ENCODE data around the gene FSD1L. TPM values are rescaled to one million over a fixed set of nuclear protein-coding genes. Genes with fewer than 3 reads are reported as not detected.
"Not testable (repeated sequence)": the region's sequence is repeated elsewhere in the genome, so short reads cannot be mapped to it uniquely, and the experiment has no call there.

FSD1L gene
- total and polyA plus RNA-seq, 3 donors from 2014 or later: 9.1 to 12.2 (median 9.4) TPM

DNA sequence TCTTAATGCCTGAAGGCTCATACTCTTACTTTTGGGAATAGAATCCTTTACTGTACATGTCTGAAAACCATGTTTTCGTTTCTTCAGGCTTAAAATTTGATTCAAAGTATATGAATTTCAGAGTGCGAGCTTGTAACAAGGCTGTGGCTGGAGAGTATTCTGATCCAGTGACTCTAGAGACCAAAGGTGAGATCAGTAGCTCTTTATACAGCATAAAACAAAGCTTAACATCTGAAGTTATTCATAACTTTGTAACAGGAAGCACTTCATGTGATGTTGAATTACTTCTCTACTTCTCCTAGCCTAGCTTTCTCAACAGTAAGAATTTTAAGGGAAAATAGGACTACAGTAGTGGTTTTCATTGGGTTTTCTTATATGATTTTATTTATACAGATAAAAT lies 60.7 kb downstream of the FSD1L start:
- no peaks in the 10 kb centered on the region for H3K36me3 ChIP-seq (ENCODE audit: low read depth, missing control alignments)
- no peak for TF ChIP-seq POLR2A (IDR thresholded peaks at IDR 0.05)
- TF ChIP-seq, protein P1, sequence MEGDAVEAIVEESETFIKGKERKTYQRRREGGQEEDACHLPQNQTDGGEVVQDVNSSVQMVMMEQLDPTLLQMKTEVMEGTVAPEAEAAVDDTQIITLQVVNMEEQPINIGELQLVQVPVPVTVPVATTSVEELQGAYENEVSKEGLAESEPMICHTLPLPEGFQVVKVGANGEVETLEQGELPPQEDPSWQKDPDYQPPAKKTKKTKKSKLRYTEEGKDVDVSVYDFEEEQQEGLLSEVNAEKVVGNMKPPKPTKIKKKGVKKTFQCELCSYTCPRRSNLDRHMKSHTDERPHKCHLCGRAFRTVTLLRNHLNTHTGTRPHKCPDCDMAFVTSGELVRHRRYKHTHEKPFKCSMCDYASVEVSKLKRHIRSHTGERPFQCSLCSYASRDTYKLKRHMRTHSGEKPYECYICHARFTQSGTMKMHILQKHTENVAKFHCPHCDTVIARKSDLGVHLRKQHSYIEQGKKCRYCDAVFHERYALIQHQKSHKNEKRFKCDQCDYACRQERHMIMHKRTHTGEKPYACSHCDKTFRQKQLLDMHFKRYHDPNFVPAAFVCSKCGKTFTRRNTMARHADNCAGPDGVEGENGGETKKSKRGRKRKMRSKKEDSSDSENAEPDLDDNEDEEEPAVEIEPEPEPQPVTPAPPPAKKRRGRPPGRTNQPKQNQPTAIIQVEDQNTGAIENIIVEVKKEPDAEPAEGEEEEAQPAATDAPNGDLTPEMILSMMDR (IDR thresholded peaks at IDR 0.05): no peak
- no peaks in the 10 kb centered on the region for H3K9me3 ChIP-seq
- H3K27ac ChIP-seq: no peak overlapping the region
- WGBS, 2 donors: 91 to 98% methylated on average over 2 of the region's 2 CpGs
- intact Hi-C loops (cut with DNase I; ENCODE audit: low total_unique reads): no loop called here
- no peaks in the 10 kb centered on the region for H3K4me1 ChIP-seq
- H3K27me3 ChIP-seq: no peaks in the 10 kb centered on the region
- no peak overlapping the region for H3K4me3 ChIP-seq
- no peak for DNase-seq

DNA sequence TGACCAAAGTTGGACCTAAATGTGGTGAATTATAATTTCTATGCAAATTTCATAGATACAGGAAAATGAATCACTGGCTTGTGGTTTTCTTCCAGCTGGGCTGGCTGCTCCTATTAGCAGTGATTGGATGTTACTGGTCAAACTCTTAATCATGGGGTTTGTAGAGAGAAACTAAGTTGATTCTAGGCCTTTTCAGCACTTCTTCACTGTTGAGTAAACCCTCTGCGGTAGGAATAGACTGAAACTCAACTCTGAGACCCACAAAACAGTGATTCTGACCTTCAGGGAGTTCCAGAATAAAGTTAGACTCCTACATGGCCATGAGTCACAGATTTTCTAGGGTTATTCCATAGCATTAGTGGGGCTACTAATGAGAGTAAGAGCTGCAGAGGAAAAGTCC lies 62.2 kb downstream of the FSD1L start:
- intact Hi-C loops (cut with DNase I; ENCODE audit: low total_unique reads): no loop called here
- no peaks in the 10 kb centered on the region for H3K27me3 ChIP-seq
- no peaks in the 10 kb centered on the region for H3K36me3 ChIP-seq (ENCODE audit: low read depth, missing control alignments)
- H3K4me3 ChIP-seq: no peak overlapping the region
- no peak for DNase-seq
- H3K4me1 ChIP-seq: no peaks in the 10 kb centered on the region
- WGBS, 2 donors: 84 to 93% methylated on average over 1 of the region's 1 CpG
- no peak overlapping the region for H3K27ac ChIP-seq
- no peaks in the 10 kb centered on the region for H3K9me3 ChIP-seq
- TF ChIP-seq POLR2A (IDR thresholded peaks at IDR 0.05): no peak
- TF ChIP-seq, protein P1 (IDR thresholded peaks at IDR 0.05): no peak

DNA sequence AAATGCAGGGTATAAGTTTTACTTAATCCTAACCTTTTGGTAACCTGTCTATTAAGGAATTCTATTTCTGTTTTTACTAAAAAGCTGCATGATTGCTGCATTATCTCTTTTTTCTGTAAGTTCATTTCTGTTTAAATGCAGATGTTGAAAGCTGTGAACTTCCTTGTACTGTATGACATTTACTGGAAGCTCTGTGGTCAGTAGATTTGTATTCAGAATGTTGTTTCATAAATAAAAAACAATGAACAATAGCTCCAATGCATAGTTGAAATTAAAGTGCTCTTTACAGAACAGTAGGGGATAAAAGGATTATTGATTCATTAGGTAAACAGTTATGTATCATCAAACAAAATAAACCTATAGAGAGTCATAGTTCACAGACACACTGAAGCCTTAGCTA lies 63.6 kb downstream of the FSD1L start:
- Histone ChIP-seq H3K27me3 (no peaks in the 10 kb centered on the region), H3K9me3 (no peaks in the 10 kb centered on the region), H3K4me3 (no peak overlapping the region), H3K4me1 (no peaks in the 10 kb centered on the region), H3K36me3 (ENCODE audit: low read depth, missing control alignments) (no peaks in the 10 kb centered on the region), H3K27ac (no peak overlapping the region)
- intact Hi-C loops (cut with DNase I; ENCODE audit: low total_unique reads): no loop called here
- TF ChIP-seq, protein P1 (IDR thresholded peaks at IDR 0.05): no peak
- no peak for TF ChIP-seq POLR2A (IDR thresholded peaks at IDR 0.05)
- no peak for DNase-seq

DNA sequence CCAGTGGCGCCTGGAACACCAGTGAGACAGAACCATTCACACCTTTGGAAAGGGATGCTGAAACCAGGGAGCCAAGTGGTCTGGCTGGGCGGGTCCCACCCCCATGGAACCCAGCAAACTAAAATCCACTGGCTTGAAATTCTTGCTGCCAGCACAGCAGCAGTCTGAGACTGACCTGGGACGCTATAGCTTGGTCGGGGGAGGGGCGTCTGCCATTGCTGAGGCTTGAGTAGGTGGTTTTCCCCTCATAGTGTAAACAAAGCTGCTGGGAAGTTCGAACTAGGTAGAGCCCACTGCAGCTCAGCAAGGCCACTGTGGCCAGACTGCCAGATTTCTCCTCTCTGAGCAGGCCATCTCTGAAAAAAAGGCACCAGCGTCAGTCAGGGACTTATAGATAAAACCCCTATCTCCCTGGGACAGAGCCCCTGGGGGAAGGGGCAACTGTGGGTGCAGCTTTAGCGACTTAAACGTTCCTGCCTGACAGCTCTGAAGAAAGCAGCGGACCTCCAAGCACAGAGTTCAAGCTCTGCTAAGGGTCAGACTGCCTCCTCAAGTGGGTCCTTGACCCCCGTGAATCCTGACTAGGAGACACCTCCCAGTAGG lies 68.1 kb downstream of the FSD1L start:
- no peak for TF ChIP-seq POLR2A (IDR thresholded peaks at IDR 0.05)
- TF ChIP-seq, protein P1 (IDR thresholded peaks at IDR 0.05): no peak
- DNase-seq: no peak
- Histone ChIP-seq H3K4me3 (no peak overlapping the region), H3K36me3 (ENCODE audit: low read depth, missing control alignments) (no peaks in the 10 kb centered on the region), H3K27me3 (no peaks in the 10 kb centered on the region), H3K4me1 (no peaks in the 10 kb centered on the region), H3K9me3 (no peaks in the 10 kb centered on the region), H3K27ac (no peak overlapping the region)
- intact Hi-C loops (cut with DNase I; ENCODE audit: low total_unique reads): no loop called here
- 92 to 95% methylated on average over 6 to 11 of the region's 11 CpGs for WGBS, 2 donors

DNA sequence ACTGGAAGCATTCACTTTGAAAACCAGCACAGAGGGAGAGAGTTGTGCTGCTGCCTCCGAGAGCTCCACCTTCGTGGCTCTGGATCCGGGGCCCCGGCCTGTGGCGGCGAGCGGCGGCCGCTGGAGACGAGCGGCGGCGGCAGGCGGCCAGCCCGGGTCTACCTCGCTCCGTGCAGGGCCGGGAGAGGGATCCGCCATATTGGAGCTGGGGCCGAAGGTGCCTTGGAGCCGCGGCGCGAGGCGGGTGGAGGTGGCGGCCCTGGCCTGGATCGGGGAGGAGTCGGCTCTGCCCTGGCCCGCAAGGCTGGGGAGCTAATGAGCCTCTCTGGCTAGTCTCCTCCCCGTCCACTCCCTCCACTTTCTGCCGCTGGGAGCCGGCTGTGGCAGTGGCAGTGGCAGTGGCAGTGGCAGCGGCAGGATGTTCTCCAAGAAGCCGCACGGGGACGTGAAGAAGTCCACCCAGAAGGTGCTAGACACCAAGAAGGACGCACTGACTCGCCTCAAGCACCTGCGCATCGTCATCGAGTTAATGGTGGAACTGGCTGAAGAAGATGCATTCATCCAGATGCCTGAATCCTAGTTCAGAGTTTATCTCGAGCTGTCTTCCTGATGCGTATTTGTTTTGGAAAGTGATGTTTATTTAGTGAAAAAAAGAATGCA lies 72.0 kb downstream of the FSD1L start:
- 50 to 78% methylated on average over 14 to 43 of the region's 43 CpGs for WGBS, 2 donors
- intact Hi-C loops (cut with DNase I; ENCODE audit: low total_unique reads); H3K9me3 ChIP-seq; H3K27me3 ChIP-seq; H3K36me3 ChIP-seq (ENCODE audit: low read depth, missing control alignments); H3K4me1 ChIP-seq: not testable (repeated sequence)
- Histone ChIP-seq H3K4me3 (peak overlapping the region; percentile 47 to 64), H3K27ac (peak overlapping the region; percentile 76 to 82)
- peak; percentile 27 for DNase-seq

DNA sequence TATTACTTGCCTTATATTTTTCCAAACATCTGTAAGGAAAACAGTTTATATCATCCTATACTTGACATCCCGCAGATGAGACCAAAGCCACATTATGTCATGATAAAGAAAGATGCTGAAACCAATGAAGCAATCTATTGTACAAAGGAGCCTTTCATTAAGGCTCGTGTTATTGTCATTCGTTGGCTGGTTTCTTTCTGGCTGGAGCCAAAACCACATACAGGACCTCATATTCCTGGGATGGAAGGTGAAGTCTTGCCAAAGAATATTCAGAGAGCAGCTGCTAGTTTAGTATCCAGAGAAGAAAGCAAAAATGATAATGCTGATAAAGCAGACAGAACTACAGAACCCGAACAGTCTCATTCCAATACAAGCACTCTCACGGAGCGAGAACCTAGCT lies 73.2 kb downstream of the FSD1L start:
- H3K4me1 ChIP-seq; H3K4me3 ChIP-seq; DNase-seq; H3K9me3 ChIP-seq; H3K27me3 ChIP-seq; intact Hi-C loops (cut with DNase I; ENCODE audit: low total_unique reads); H3K36me3 ChIP-seq (ENCODE audit: low read depth, missing control alignments); H3K27ac ChIP-seq: not testable (repeated sequence)
- 86 to 89% methylated on average over 6 of the region's 6 CpGs for WGBS, 2 donors

DNA sequence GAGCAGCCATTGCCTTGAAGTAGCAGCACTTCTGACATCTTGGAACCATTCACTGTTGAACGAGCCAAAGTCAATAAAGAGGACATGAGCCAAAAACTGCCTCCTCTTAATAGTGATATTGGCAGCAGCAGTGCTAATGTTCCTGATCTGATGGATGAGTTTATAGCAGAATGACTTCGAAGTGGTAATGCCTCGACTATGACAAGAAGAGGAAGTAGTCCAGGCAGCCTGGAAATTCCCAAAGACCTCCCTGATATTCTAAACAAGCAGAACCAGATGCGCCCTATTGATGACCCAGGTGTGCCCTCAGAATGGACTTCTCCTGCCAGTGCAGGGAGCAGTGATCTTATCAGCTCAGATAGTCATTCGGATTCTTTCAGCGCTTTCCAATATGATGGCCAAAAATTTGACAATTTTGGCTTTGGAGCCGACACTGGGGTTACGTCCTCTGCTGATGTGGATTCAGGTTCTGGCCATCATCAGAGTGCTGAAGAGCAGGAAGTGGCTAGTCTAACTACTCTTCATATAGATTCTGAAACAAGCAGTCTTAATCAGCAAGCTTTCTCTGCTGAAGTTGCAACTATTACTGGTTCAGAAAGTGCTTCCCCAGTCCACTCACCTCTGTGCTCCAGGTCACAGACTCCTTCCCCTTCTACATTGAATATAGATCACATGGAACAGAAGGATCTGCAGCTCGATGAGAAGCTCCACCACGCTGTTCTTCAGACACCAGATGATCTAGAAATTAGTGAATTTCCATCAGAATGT lies 75.0 kb downstream of the FSD1L start:
- H3K4me1 ChIP-seq; H3K27ac ChIP-seq; H3K27me3 ChIP-seq; H3K36me3 ChIP-seq (ENCODE audit: low read depth, missing control alignments); intact Hi-C loops (cut with DNase I; ENCODE audit: low total_unique reads); H3K9me3 ChIP-seq; DNase-seq; H3K4me3 ChIP-seq: not testable (repeated sequence)
- 93% methylated on average over 10 of the region's 10 CpGs for WGBS, 2 donors

All from testis (tissue), 3 donors.